Left cardiac atrium (tissue), 4 donors: ENCODE measurements around the gene ETFRF1. TPM values are rescaled to one million over a fixed set of nuclear protein-coding genes. Genes with fewer than 3 reads are reported as not detected.

Experiments used
- ATAC-seq, 2 donors: fragments of 200-7000 bp; cut with Tn5 transposase; one replicate each; pipeline ENCODE4 v1.9.1; 2020; ENCODE audit warnings: mild to moderate bottlenecking in 2 of 2, moderate library complexity in 2 of 2
- DNase-seq: peaks from one replicate; pipeline ENCODE4 v3.0.0-alpha.2; 2020
- intact Hi-C, 2 donors: fragments of 100-400 bp; cut with DNase I; formaldehyde crosslinking; loops; one replicate each; pipeline versions ENCODE4 v1.14.1 to v1.15.1; 2022 to 2023
- long read RNA-seq: library from polyadenylated mRNA; unstranded; transcript quantifications from one replicate; pipeline ENCODE4 v2.0.0, GENCODE V29; 2021
- total RNA-seq, 2 donors: library from RNA; stranded (reverse); fragmentation: NEBNext Ultra II Directional; extraction: Animal tissue kit (Norgen Biotek cat#: 25700); gene quantifications; one replicate each; pipeline ENCODE4 v1.2.1, GENCODE V29; 2021
- donor health status: DM: no; HTN: yes; CAD: no.
- donor health status: DM: no; HTN: yes; CAD: no; lungs with severe emphysema.
- donor health status: DM: yes; HTN: yes; CAD: no.
- donor health status: Dilated cardiomyopathy.

Gene ETFRF1, protein sequence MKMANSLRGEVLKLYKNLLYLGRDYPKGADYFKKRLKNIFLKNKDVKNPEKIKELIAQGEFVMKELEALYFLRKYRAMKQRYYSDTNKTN
- 10 to 100 TPM; 41.0 to 45.0 TPM for total RNA-seq
- long read RNA-seq, transcript ETFRF1-201 (3 exons, 1,134 nt), result major isoform, 17 of 22 reads
- long read RNA-seq, partial matches to known transcripts, result 0 of 22 reads
- long read RNA-seq, other reads (novel, unspliced or antisense), result 2 of 22 reads

- peak; percentile 99 for ATAC-seq
- intact Hi-C loops, result no loop called here
These were observed at the start of gene ETFRF1, which contains the start of gene DNAI7 for GRCh38 chr12:25195056-25195971. TSS of gene ETFRF1 (plus strand) at chr12:25195237. CDS start at chr12:25203957, 8,720 bp downstream. TSS of gene DNAI7 (minus strand) at chr12:25195160. CDS start at chr12:25195078, 82 bp downstream.

GRCh38 chr12:25146686-25147085 lies 48.4 kb upstream of the ETFRF1 start:
- intact Hi-C loops, result no loop called here
- no peak for DNase-seq
- ATAC-seq, result no peak

More at GRCh38 chr12:25195056-25195971, at the start of gene ETFRF1, which contains the start of gene DNAI7:
- DNase-seq, result peak; percentile 100

DNA sequence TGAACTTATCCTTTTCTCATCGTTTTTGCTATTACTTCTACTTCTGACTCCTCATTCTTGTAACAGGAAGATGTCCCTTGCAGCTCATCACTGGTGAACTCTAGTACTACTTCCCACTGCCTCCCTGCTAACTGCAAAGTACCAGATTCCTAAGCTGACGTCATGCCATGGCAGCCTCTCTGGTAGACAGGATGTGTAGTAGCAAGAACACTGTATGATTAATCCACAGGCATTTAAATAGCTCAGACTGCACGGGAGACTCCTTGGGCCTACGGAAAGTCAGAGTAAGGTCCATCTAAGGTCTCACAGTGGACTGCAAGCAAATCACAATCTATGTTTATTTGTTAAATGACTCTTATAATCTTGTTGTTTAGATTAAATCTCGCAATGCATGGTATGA lies 43.6 kb upstream of the ETFRF1 start:
- DNase-seq (peak; percentile 65), ATAC-seq (peak; percentile 76 to 89)
- intact Hi-C loops, result no loop called here

- ATAC-seq, result no peak
These were observed 43.0 kb upstream of the ETFRF1 start for GRCh38 chr12:25152055-25152454.

GRCh38 chr12:25155022-25155576 lies 39.9 kb upstream of the ETFRF1 start:
- DNase-seq, result no peak
- no peak for ATAC-seq
- intact Hi-C loops, result no loop called here

More at GRCh38 chr12:25152055-25152454, 43.0 kb upstream of the ETFRF1 start:
- DNase-seq, result no peak
- intact Hi-C loops, result no loop called here

GRCh38 chr12:25156061-25156460 lies 39.0 kb upstream of the ETFRF1 start:
- intact Hi-C loops, result no loop called here
- no peak for DNase-seq
- no peak for ATAC-seq

DNA sequence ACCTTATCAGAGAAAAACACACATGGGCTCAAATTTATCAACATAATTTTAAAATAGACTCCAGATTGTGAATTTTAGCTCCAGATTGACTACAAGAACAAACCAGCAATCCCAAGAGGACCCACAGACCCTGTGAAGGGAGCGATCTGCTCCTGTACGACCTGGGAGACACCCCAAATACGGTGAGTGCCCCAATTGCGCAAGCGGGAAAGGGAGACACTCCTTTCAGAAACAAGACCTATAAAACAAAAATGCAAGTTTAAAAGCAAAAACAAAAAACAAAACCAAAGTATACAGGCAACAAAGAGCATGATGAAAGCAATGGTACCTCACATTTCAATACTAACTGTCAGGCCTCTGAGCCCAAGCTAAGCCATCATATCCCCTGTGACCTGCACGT lies 32.2 kb upstream of the ETFRF1 start:
- DNase-seq, result no peak
- intact Hi-C loops, result no loop called here
- ATAC-seq, result no peak

GRCh38 chr12:25182765-25183164 lies 12.3 kb upstream of the ETFRF1 start:
- ATAC-seq (no peak), DNase-seq (no peak)
- intact Hi-C loops, result no loop called here

DNA sequence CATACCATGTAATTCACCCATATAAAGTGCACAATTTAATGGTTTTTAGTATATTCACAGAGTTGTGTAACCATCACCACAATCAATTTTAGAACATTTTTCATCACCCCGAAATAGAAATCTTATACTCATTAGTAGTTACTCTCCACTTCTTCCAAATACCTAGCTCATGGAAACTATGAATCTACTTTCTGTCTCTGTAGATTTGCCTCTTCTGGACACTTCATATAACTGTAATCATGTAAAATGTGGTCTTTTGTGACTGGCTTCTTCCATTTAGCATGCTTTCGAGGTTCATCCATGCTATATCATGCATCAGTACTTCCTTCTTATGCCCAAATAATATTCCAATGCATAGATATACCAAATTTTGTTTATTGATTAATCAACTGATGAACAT lies 10.9 kb upstream of the ETFRF1 start:
- DNase-seq (no peak), ATAC-seq (no peak)
- intact Hi-C loops, result no loop called here

DNA sequence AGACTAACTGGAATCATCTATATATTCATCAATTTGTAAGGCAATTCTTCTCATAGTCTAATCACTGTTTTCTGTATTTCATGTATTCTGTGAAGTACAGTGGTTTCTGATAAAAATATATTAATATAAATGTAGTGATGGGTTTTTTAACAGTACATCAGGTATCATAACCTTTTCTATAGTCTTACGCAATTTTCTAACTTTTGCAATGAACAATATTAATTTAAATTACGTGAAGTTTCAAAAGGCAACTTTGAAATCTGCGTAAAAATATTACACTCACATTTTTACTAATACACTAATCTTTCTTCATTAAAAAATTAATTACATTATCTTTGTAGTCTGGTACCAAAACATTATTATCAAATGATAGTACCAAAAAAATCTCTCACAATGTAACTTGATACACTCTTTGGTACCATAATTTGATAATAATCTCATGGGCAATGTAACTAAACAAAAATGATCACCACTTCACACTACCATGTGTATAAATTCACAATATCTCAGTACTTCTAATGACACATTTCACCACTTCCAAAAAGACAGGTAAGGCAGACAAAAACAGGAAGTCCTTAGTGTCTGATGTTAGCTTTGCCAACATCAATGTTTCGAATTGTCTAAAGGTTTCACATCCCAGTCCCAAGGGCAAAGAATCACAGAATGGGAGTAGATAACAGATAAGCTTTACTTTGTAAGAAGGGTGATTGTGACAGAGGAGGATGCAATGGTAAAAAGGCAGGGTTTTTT lies 8.8 kb upstream of the ETFRF1 start:
- DNase-seq (no peak), ATAC-seq (no peak)
- intact Hi-C loops, result no loop called here

- no peak for DNase-seq
- intact Hi-C loops, result no loop called here
- ATAC-seq, result no peak
These were observed 8.1 kb upstream of the ETFRF1 start for GRCh38 chr12:25186788-25187402.

- intact Hi-C loops, result no loop called here
- ATAC-seq (no peak), DNase-seq (no peak)
These were observed 7.3 kb upstream of the ETFRF1 start for GRCh38 chr12:25187781-25188180.

DNA sequence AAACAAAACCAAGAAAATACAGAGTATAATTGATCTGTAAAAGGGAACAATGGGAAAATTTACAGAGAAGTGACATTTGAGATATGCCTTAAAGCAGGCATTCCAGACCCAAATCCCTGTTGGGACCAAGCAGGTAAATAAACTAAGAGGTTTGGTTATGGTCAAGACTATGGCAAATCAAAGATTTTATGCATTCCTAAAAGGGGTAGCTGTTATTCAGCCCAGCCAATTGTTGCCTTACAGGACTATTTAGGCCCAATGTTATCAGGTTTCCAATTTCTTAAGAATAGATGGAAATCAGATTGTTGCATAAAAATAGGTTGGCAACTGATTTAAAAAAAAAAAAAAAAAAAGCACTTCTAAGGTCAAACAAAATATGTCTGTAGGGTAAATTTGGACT lies 5.4 kb upstream of the ETFRF1 start:
- DNase-seq, result no peak
- intact Hi-C loops, result no loop called here

DNA sequence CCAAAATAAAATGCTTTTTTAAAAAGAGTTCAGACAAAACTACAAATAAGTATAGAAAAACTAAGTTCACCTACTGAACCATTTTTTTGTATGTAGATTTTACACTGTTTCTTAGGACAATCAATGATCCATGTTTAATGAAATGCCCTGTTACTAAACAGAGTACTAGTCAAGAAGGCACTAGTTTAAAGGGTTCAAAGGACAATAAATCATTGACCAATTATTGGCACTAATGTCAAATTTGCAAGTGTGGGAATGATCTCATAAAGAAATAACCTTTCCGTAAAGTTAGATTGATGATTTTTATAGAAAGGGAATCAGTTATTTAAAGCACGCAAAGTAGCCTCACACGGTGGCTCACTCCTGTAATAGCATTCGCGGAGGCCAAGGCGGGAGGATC lies 4.2 kb upstream of the ETFRF1 start:
- ATAC-seq (no peak), DNase-seq (no peak)
- intact Hi-C loops, result no loop called here

More for the DNA sequence above, 5.4 kb upstream of the ETFRF1 start:
- ATAC-seq, result no peak

DNA sequence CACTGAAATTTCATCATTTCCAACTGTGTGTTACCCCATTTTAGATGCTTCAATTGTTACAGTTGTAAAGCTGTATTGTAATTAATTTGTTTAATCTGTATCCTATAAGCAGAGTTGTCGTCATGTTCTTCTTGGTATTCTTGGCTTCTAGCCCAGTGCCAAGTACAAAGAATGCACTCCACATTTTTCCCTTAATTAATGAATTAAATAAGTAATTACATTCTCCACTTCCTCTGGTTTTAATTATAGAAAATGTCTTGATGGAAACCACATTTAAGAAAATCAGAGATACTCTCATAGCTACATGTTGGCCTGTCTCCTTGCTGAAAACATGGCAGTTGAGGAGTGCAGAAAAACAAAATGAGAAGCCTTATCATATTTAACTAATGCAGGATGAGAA lies 823 bp upstream of the ETFRF1 start:
- intact Hi-C loops, result no loop called here
- no peak for ATAC-seq
- no peak for DNase-seq

DNA sequence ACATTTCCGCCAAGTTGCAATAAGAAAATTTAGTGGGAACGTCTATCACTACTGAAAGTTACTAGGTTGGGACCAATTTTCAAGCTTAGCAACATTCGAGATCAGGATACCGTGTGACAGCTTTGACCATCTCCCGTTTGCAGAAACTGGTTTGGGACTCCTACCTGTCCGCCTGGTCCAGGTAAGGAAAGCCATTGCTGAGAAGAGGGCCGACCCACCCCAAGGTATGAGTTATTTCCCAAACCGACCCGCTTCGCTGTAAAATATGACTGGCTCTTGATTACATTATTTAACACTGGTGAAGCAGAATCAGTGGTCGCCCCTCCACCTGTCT lies 348 bp upstream of the ETFRF1 start:
- ATAC-seq (no peak), DNase-seq (no peak)
- intact Hi-C loops, result no loop called here

DNA sequence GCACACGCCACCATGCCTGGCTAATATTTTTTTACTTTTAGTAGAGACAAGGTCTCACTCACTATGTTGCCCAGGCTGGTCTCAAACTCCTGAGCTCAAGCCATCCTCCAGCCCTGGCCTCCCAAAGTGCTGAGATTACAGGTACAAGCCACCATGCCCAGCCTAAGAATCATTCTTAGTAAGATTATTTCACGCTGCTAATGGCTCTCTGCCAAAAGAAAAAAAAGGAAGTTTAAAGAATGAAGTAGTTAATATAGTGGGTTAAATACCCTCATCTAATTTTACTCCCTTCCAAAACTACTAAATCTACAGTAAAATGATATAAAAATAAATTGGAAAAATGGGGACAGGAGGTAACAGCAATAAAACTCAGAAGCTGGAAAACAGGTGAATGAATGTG lies 2.6 kb downstream of the ETFRF1 start:
- ATAC-seq, result no peak
- intact Hi-C loops, result no loop called here
- no peak for DNase-seq

GRCh38 chr12:25200703-25201102 lies 5.7 kb downstream of the ETFRF1 start:
- DNase-seq (no peak), ATAC-seq (no peak)
- intact Hi-C loops, result no loop called here

- intact Hi-C loops, result no loop called here
- no peak for ATAC-seq
- DNase-seq, result no peak
These were observed 7.1 kb downstream of the ETFRF1 start for GRCh38 chr12:25202137-25202536.
